ELF-1 (cell line): ENCODE measurements around the gene CYGB.

ENCODE experiments used
- DNase-seq: peaks from one replicate; pipeline ENCODE4 v3.0.0-alpha.2; 2016; ENCODE audit warnings: low read depth, low spot score

The CYGB gene

DNA sequence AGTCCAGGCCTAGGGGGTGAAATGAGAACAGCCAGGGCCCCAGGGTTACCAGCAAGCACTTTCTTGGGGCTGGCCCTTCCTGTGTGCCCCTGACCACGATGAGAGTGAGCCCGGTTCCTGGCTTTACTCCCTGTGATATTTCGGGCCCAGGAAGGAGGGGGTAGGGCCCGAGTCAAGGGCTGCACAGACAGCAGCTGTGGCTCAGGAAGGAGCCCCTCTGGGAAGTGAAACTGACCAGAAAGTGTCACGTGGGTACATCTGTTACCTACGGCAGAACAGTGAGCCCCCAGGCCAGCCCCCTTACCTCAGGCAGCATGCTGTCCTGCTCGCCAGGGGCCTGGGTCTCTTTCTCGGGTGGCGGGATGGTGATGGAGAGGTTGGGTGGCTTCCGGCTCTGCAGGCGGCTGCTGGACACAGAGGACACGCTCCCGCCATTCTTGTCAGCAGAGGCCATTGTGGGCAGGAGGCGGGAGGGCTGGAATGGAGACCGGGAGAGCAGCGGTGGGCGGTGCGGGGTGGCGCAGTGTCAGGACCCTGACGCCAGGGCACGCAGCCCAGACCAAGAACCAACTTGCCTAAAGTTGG is 56.3 kb downstream of the CYGB start:
- no peak for DNase-seq

DNA sequence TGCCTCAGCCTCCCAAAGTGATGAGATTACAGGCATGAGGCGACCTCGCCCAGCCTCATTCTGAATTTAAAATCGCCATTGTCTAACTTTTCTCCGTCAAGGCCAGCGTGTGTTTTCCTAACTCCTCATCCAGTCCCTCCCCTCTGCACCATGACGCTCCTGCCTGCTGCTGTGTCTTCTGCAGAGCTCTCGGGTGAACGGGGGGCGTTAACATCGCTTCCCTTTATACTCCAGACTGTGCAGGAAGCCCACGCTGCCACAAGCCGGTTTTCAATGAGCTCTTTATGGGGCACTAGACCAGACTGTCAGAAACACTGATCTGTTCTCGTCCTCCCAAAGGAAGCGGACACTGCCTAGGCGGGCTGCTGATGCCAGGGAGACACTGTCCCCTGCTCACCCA is 56.9 kb downstream of the CYGB start:
- no peak for DNase-seq

DNA sequence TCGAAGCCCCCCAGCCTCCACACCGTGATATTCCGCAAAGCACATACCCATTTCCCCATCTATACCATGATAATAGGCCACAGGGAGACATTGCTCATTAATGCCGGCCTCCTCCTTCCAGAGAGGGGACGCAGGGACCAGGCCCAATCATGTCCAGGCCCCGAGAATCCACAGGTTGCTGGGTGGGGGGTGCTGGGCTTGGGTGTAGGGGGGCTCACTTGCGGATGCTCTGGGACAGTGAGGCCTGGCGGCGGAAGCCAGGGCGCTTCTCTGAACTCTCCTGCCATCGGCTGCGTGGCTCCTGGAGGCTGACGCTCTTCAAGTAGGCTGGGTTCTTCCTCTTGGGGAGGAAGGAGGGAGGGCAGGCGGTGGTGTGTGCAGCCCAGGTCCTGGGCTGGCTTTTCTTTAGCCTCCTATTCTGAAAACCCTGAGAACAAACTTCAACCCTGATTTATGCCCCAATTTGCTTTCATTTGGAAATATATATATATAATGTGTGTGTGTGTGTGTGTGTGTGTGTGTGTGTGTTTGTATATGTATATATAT is 57.9 kb downstream of the CYGB start:
- no peak for DNase-seq

DNA sequence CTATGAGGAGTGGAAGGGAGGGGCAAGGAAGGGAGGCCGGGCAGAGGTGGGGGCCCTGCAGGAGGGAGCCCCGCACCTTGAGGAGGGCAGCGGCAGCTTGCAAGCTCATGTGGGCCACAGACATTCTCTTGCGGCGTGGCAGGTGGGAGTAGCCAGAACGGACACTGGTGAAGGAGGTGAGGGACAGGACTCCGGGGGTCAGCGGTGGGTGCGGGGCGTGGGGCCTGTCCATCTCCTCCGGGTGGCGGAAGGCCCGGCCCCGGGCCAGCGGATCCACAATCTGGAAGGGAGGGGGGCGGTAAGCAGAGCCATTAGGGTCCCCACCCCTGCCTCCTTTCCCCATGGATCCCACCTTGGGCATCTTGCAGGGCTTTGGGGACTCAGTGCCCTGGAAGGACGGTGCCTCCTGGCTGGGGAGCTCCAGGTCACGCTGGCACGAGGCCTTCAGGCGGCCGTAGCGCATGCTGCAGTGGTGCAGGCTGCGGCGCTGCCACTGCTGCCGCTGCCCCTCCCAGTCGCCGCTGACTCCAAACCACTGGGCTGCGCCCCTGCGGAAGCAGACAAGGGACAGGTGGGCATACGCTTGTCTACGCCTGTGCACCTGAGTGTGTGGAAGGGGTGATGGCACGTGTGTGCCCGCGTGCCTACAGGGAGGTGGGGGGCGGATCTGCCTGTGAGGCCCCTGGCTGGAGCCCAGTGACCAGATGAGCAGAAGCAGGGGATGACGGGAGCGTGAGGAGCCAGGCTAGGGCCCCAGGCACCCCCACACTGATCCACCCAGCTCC is 58.6 kb downstream of the CYGB start:
- DNase-seq = no peak

DNA sequence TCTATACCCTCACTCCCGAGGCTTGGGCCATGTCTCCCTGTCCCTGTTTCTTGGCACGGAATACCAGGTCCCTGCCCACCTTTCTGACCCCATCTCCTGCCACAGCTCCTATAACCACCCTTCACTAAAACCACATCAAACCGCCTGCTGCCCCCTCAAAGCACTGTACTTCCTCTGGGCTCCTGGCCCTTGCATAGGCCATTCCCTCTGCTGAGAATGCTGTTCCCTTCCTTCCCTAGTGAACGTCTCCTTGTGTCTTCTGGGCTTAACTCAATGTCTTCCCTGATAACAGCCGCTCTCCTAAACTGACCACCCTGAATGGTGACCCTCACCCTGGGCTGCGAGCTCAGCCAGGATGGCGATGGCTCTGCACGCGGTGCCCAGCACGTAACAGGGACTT is 59.4 kb downstream of the CYGB start:
- no peak for DNase-seq

DNA sequence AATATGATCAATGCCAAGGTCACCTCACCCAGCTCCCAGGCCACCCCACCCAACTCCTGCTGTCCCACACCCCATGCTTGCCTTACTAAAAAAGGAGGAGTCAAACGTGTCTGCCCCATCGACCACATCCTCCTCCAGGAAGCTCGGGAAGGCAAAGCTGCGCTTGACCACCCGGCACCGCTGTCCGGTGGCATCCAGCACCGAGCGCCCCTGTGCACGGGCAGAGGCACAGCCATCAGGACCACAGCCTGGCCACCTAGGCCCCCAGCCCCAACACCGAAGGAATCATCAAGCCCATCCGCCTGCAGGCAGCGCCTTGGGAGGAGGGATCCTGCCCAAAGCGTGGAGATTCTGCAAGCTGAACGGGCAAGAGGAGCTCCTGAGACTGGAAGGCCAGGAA is 59.9 kb downstream of the CYGB start:
- DNase-seq = no peak
